Measurements from ENCODE around the gene RBM8A.

Gene RBM8A

DNA sequence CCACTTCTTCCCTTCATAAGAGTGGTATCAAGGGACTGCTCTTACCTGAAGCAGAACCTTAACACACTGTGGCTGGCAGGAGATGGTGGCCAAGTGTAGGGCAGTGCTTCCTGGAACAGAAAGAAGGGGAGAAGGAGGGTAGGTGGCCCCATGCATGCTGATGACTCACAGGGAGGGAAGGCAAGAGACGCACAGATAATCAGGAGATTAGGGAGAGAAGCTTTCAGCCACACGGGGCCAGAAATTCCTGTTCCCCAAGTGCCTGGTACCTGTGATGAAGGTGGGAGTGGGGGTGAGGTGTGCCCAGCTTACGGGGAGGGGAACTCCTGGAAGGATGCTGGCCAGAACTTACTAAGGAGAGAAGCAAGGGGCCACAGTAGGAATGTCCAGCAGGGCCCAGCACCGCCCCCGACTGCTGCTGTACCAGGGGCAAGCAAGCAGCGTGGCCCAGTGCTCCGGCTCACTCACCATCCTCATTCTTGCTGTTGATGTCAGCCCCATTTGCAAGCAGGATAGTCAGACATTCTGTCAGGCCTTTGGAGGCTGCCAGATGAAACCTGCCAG is 49.3 kb downstream of the RBM8A start:
- peak; percentile 43 for DNase-seq (ENCODE audit: low read depth)

DNA sequence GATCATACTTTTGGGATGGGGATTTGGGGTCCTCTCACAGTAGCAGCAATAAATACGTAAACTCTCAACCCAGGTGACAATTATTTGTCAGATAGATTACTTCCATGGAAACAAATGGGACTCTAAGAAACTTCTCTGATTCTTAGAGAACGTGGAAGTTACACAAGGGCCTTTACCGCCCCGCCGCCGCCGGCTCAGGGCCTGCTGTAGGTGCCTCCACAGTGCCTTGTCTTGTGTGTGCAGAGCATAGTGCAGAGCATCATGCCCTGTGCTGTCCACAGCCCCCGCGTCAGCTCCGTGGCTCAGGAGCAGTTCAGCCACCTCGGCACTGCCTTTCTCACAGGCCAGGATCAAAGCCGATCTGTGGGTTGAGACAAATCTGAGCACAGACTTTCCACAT is 52.6 kb downstream of the RBM8A start:
- no peak for DNase-seq (ENCODE audit: low read depth)

DNA sequence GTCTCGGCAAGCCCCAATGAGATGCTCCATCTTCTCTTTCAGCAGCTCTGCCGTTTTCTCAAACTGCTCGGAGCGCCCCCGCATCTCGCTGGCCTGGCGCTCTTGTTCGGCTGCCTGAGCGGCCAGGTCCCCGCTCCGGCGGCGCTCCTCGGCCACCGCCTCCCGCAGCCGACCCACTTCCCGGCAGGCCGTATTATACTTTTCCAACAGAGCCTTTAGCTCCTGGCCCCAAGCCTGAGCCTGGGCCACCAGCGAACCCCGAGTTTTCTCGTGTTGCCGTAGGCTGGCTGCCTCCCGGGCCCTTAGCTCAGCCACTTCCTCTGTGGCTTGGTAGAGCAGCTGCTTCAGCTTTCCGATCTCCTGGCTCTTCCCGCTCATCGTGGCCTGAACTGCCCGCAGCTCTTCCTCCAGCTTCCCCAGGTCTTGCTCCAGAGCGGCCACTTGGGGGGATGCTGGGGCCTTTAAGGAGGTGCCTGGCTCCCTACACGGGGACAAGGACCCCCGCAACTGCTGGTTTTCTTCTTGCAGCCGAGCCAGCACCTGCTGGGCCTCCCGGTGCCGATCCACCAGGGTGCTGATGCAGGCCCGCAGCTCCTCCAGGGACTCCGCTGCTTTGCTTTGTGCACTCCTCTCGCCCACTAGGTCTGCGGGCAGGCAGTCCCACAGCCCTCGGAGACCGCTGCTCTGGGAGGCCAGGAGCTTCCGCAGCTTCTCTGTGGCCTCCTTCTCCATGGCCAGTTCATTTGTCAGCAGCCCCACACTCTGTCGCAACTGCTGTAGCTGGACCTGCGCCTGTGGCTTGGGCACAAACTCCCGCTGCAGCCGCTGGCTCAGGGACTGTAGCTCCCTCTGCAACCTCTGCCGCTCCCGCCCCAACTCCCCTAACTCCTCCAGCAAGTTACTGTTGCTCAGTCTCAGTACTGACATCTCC is 55.0 kb downstream of the RBM8A start:
- peak; percentile 63 for DNase-seq (ENCODE audit: low read depth)

All from ELR (cell line).